Suppressor macrophage (primary cell): ENCODE data around the gene CLPSL1.

Experiments
- DNase-seq, 4 experiments: peaks; one replicate each; pipeline ENCODE4 v3.0.0-alpha.2; 2020 to 2022

Gene CLPSL1

DNA sequence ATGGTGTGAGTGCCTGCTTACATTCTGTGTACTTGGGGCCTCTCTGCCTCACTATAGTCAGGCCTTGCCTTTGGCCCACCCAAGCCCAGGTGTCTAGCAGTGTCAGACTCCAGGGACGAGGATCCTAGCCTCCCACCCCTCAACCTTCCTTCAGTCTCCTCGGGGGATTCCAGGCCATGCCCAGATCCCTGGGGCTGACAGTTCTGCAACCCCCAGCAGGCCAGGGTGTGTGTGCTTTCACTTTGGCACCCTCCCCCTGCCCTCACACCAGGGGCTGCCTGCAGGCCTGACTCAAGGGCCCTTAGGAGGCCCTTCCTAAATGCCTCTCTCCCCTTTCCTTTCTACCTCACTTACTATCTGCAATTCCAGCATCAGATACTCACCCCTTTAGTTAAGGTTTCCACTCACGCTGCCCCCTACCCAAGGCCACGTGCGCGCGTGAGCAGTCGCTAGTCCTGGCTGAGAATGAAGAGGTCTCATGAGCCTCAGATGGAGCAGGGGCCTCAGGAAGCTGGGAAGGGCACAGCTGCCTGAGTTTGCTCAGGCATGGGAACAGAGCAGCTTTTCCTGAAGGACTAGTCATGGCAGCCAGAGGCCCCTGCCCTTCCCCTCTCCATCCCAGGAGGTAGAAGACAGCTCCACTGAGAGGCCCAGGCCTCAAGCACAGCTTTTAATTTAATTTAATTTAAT is 17.2 kb downstream of the CLPSL1 start:
- DNase-seq = no peak

DNA sequence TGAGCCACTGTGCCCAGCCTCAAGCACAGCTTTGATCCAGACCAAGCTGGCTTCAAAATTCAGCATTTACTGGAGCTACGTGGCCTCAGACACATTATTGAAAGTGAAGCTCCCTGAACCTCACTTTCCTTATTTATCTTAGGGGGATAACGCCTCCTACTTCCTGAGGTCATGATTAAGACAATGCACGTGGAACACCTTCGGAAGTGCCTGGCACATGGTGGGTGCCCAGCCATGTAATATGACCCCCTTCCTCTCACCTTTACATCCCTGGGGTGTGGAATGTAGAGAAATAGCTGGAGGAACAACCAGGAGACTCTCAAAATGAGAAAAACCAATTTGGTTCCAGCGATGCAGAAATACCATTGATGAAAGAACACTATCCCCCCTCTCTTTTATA is 17.9 kb downstream of the CLPSL1 start:
- no peak for DNase-seq

DNA sequence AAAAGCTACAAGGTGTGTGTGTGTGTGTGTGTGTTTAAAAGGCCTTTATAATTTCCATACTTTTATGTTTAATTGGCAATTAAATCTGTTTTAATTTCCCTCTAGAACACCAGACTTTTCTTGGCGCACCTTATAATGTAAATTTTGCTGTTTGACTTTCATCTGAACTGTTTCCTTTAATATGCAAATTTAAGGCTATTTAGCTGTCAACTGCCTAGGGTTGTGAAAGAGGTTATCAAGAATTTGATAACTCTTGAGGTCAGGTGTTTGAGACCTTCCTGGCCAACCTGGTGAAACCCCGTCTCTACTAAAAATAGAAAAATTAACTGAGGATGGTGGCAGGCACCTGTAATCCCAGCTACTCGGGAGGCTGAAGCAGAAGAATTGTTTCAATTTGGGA is 20.3 kb downstream of the CLPSL1 start:
- DNase-seq = no peak

DNA sequence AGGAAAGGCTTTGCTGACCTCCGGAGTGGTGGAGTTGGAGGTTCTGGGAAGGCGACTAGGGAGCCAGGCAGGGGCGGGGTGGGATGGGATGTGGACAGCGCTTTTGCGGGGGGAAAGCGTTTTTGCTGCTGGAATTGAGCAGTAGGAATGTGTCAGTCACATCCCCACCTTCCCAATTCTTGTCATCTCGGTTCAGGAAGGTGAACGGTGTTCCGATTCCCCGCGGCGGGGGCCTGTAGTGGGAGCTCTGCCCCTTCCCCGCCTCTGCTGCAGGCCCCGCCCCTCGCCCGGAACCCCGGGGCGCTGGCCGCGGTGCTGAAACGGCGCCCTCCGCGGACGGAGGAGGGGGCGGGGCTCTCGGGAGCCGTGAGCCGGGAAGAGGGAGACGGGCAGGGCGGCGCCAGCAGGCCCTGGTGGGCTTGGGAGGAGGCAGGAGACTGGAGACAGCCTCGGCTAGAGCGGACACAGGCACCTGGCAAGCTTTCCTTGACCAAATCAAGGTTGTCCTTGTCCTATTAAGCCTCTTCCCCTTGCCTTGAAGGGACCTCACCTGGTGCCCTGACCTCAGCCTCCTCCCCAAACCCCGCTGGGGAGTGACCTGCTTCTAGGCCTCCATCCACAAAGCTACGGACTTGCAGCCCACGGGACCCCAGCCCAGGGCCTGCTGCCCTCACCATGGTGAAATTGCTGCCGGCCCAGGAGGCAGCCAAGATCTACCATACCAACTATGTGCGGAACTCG is 24.3 kb downstream of the CLPSL1 start, which contains the start of gene LHFPL5:
TSS of gene LHFPL5 (plus strand) at position 357 of the 741 bp plus-strand sequence. CDS start at position 676, 319 bp downstream.
- DNase-seq = peak; percentile 48 to 75 (median 68)

DNA sequence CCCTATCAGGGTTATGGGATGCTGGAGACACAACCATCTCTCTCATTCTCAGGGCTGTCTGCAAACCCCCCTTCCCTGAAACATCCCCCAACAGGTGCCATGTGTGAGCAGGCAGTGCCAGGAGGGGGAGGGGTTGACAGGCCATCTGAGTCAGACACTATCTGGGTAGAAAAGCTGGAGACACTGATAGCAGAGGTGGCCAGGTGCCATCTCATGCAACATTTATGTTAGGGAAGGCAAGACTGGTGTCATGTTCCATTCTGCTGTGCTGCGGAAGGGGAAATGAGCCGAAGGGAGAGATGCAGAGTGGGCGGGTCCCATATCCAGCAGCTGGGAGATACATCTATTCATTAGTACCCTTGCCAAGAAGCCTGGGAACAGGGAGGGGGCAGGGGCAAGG is 27.9 kb downstream of the CLPSL1 start:
- DNase-seq = no peak

DNA sequence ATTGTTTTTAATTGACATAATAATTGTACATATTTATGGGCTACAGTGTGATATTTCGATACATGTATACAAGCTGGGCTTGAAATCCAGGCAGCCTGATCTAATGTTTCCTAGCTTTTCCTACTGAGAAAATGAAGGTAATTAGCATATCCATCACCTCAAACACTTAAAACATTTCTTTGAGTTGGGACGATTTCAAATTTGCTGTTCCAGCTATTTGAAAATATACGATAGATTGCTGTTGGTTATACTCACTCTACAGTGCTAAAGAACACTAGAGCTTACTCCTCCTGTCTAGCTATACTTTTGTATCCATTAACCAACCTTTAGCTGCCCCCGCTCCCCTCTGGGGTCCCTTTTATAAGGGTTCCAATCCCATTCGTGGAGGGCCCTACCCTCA is 29.0 kb downstream of the CLPSL1 start:
- DNase-seq = no peak

DNA sequence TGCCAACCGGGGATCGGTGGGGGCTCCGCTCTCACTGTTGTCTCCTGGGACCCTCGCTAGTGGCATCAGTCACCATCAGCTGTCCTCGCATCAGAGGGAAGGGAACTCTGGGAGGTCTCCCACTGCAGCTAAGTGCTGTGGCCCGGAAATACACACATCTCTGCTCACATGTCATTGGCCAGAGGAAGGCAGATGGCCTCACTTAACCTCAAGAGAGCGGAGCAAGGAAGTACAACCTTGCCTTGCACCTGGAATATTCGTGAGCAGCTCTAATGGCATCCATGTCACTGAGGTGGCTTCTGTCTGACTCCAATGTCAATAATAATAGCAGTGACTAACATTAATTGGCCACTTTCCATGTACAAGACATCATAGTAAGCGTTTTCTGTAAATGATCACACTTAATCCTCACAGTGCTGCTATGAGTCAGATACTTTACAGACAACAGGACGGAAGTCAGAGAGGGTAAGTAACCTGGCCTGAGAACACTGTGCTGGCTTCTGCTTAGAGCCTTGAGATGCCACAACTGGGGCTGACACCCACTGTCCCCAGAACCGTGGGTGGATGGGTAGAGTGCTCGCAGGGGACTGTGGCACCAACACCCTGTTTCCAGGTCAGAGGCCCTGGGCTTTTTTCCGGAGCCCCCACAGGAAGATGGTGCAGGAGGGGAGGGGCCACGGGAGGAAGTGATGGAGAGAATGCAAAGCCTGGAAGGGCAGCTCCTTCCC is 30.3 kb downstream of the CLPSL1 start:
- DNase-seq = no peak

DNA sequence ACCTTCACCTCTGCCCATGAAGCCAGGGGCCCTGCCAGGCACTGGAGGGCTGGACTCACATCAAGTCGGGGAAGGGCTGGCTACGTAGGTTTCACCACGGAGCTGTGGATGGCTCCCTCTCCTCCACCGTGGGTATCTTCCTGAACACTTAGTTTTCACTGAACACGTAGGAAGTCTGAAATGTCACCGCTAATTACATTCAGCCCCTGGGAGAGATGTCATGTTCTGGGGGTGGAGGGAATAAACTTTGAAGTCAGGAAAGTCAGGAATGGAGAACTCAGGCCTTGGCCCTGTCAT is 30.8 kb downstream of the CLPSL1 start:
- DNase-seq = no peak

DNA sequence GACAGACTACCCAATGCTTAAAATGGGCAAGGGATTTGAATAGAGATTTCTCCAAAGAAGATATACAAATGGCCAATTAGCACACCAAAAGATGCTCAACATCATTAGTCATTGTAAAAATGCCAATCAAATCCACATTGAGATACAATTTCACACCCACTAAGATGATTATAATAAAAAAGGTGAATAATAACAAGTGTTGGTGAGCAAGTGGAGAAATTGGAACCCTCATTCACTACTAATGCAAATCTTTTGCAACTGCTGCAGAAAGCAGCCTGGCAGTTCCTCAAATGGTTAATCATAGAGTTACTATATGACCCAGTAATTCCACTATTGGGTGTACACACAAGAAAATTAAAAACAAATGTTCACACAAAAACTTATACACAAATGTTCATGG is 36.7 kb downstream of the CLPSL1 start:
- DNase-seq = no peak

DNA sequence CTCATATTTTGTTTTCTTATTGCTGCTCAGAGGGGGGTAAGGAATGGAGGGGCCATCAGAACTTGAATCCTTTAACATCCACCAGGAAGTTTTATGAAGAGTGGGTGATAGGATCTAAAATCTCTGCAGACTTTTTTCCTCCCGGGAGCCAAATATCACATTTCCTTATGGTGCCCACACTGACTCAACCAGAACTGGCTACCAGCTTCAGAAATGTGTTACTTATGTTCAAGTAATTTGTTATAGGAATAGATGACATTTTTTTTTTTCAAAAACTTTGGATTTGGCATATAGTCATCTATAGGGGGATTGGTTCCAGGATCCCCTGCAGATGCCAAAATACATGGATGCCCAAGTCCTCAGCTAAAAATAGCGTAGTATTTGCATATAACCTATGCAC is 42.8 kb downstream of the CLPSL1 start:
- no peak for DNase-seq

DNA sequence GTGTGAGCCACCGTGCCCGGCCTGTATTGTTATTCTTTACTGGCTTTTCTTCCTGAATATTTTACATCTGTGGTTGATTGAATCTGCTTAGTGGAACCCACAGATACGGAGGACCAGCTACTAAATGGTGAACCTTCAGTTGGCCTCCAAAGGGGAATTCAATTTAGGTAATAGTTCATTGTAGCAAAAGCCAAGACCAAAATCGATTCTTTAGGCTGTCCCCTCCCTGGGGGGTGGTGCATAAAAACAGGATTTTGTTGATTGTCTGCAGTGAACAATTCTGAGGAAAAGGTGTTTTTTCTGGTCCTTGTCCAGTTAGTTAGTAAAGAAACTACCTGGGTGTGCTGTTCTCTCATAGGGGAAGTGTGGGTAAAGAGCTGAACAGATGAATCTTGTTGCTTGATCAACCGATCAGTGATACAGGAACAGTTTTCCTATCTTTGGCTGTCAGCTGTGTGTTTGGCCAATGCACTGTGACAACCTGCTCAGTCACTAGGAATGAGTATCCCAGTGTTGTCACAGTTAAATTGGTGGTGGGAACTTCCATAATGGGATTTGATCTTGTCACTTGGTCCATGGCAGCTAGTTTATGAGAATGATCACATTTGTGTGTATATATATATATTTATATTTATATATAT is 43.9 kb downstream of the CLPSL1 start:
- DNase-seq = no peak

DNA sequence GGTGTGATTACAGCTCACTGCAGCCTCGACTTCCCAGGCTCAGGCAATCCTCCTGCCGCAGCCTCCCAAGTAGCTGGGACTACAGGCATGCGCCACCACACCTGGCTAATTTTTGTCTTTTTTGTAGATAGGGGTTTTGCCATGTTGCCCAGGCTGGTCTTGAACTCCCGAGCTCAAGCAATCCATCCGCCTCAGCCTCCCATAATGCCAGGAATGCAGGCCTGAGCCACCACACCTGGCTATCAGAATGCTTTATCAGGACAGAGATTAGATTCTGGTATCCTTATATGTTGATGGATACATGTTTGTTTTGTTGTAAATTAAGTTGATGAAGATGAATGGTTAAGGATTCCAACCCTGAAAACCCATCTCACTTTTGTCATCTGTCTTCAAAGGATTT is 48.5 kb downstream of the CLPSL1 start:
- no peak for DNase-seq

DNA sequence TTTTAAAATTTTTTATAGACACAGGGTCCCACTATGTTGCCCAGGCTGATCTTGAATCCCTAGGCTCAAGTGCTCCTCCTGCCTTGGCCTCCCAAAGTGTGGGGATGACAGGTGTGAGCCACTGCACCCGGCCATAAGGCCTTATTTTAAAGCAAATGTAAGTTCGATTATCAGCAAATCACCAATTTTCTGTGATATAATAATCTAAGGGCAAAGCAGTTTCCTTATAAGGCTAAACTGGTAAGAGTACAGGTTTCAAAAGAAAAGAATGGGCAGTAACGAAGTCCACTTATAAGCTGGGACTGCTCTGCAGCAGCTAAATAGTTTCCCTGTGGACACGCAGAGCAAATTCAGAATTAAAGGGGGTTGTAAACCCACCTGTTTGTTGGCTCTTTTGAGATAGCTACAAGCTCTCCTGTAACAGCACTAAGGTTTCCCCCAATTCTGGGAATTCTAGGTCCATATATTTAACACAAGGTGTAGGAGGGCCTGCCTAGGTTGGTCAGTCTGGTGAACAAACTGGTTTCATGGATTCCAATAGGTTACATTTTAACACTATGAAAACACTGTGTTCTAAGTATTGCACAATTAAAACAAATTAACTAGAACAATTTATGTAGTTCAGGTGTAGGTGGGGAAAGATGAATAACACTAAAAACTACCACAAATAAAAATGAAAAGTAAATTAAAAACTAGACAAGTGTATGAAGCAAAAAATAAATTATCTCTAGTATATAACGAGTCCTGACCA is 50.6 kb downstream of the CLPSL1 start:
- no peak for DNase-seq

DNA sequence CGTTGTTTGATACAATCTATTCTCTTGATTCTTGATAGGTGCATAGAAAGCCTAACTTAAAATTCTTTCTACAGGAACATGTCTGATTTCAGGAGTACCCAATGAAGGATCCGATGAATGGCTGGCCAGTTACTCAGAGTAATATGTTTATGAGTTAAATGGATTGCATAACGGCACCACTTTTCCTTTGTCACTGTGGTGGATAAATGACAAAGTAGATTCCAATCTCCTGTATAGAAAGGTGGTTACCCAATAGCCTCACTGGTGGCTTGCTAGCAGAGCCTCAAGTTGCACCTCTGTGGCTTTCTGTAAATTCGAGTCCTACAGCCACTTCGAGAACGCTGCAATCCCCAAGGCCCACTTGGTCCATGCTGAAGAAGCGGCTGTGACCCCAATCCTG is 52.7 kb downstream of the CLPSL1 start:
- peak in 2 of 4 experiments; percentile 9 to 10 for DNase-seq
